HCT116 (cell line): Measurements from ENCODE around the gene XYLT1. TPM values are rescaled to one million over a fixed set of nuclear protein-coding genes. Genes with fewer than 3 reads are reported as not detected.

ENCODE experiments used
- ATAC-seq: fragments of 200-7000 bp; cut with Tn5 transposase; 2 replicates; pipeline ENCODE4 v1.9.1; 2020; ENCODE audit warnings: mild to moderate bottlenecking, moderate library complexity
- BruUV-seq: library from RNA; stranded (reverse); fragments of 400-500 nt; replicated peaks from 2 replicates; lab custom pipeline; 2021; lab: Mats Ljungman, UMichigan
- CTCF ChIA-PET: fragments of 300-600 bp; sonication (Branson Sonifier 250); formaldehyde crosslinking; loops from one replicate; lab custom pipeline; 2021; ENCODE audit warnings: antibody characterized with exemption; lab: Charles Lee
- POLR2A ChIA-PET: fragments of 300-600, 350-600 bp; sonication (Branson Sonifier 250); formaldehyde crosslinking; loops from one replicate; lab custom pipeline; 2021; ENCODE audit warnings: antibody characterized with exemption; lab: Charles Lee
- RAD21 ChIA-PET, 2 experiments: fragments of 300-600 bp; sonication (Branson Sonifier 250); formaldehyde crosslinking; loops; one replicate each; lab custom pipeline; 2023; ENCODE audit warnings: low total read pairs in 2 of 2; ENCODE audit not compliant: uncharacterized antibody in 2 of 2, unreplicated experiment in 2 of 2, low non-redundant PET in 1 of 2; lab: Charles Lee
- DNase-seq: peaks from one replicate; pipeline ENCODE4 v3.0.0-alpha.2; 2010; ENCODE audit warnings: low read depth, low spot score
- H2AFZ ChIP-seq: fragments of 200-600 bp; shearing (Covaris generic), sonication (generic); 2 replicates; pipeline ENCODE4 v1.6.1; 2017; ENCODE audit warnings: low read depth, mixed run types, mixed read lengths, antibody characterized with exemption, low read length; ENCODE audit not compliant: poor library complexity, severe bottlenecking
- H3K27ac ChIP-seq: 2 replicates; pipeline ENCODE4 v1.5.1; 2012; ENCODE audit warnings: low read depth, low read length
- H3K27me3 ChIP-seq: fragments of 200-600 bp; sonication (generic); 2 replicates; pipeline ENCODE4 v1.6.1; 2016; ENCODE audit warnings: mixed run types, low read length, mixed read lengths; ENCODE audit not compliant: insufficient read depth
- H3K36me3 ChIP-seq, 2 experiments: fragments of 200-500 bp in 1 of 2; fragments of 200-600 bp in 1 of 2; sonication (Bioruptor generic) in 1 of 2; sonication (generic) in 1 of 2; 2 replicates each; pipeline versions ENCODE4 v1.5.1 to v1.6.1; 2014 to 2016; ENCODE audit warnings: low read length in 2 of 2, inconsistent platforms in 1 of 2, mixed read lengths in 1 of 2, mixed run types in 1 of 2; ENCODE audit not compliant: insufficient read depth in 2 of 2, control insufficient read depth in 1 of 2
- H3K4me1 ChIP-seq, 2 experiments: fragments of 200-600 bp in 1 of 2; sonication (generic) in 1 of 2; 2 replicates each; pipeline versions ENCODE4 v1.5.1 to v1.6.1; 2012 to 2017; ENCODE audit warnings: low read length in 2 of 2, inconsistent platforms in 1 of 2, mild to moderate bottlenecking in 1 of 2, mixed read lengths in 1 of 2, mixed run types in 1 of 2, moderate library complexity in 1 of 2; ENCODE audit not compliant: insufficient read depth in 2 of 2, control insufficient read depth in 1 of 2
- H3K4me2 ChIP-seq: fragments of 200-600 bp; sonication (generic); 2 replicates; pipeline ENCODE4 v1.6.1; 2017; ENCODE audit warnings: mixed run types, low read length, mixed read lengths
- H3K4me3 ChIP-seq, 2 experiments: fragments of 200-600 bp in 1 of 2; sonication (generic) in 1 of 2; replicated peaks in 1 of 2; 2 replicates each; pipeline ENCODE4 v1.5.1; 2011 to 2016; ENCODE audit warnings: low read length in 2 of 2, control low read depth in 1 of 2, low read depth in 1 of 2, mild to moderate bottlenecking in 1 of 2, mixed read lengths in 1 of 2, mixed run types in 1 of 2
- H3K79me2 ChIP-seq: fragments of 200-600 bp; sonication (generic); 2 replicates; pipeline ENCODE4 v1.6.1; 2017; ENCODE audit warnings: mild to moderate bottlenecking, mixed run types, low read length, moderate library complexity, mixed read lengths; ENCODE audit not compliant: insufficient read depth
- H3K9ac ChIP-seq: fragments of 200-600 bp; sonication (generic); 2 replicates; pipeline ENCODE4 v1.6.1; 2016; ENCODE audit warnings: low read length, mixed read lengths
- H3K9me2 ChIP-seq: fragments of 200-600 bp; sonication (generic), shearing (Covaris generic); 2 replicates; pipeline ENCODE4 v1.6.1; 2017; ENCODE audit warnings: mixed run types, mild to moderate bottlenecking, moderate library complexity; ENCODE audit not compliant: insufficient read depth
- H3K9me3 ChIP-seq, 2 experiments: fragments of 200-500 bp in 1 of 2; fragments of 200-600 bp in 1 of 2; sonication (Bioruptor generic) in 1 of 2; sonication (generic) in 1 of 2; 2 replicates each; pipeline ENCODE4 v1.6.1; 2014 to 2017; ENCODE audit warnings: low read length in 2 of 2, mixed read lengths in 2 of 2, inconsistent platforms in 1 of 2, low read depth in 1 of 2, mild to moderate bottlenecking in 1 of 2, mixed run types in 1 of 2, moderate library complexity in 1 of 2; ENCODE audit not compliant: control insufficient read depth in 1 of 2, insufficient read depth in 1 of 2
- H4K20me1 ChIP-seq: fragments of 200-600 bp; sonication (generic), shearing (Covaris generic); 2 replicates; pipeline ENCODE4 v1.6.1; 2017; ENCODE audit warnings: mixed run types, mild to moderate bottlenecking, moderate library complexity; ENCODE audit not compliant: insufficient read depth
- RAD21 ChIP-seq: IDR thresholded peaks from 2 replicates; pipeline ENCODE4 v1.6.1; 2012; ENCODE audit warnings: low read depth, mild to moderate bottlenecking
- SIN3A ChIP-seq: IDR thresholded peaks from 2 replicates; pipeline ENCODE4 v1.6.1; 2012; ENCODE audit warnings: low read depth
- SRF ChIP-seq: IDR thresholded peaks from 2 replicates; pipeline ENCODE4 v1.6.1; 2012; ENCODE audit warnings: low read depth
- TCF7L2 ChIP-seq: IDR thresholded peaks from 2 replicates; pipeline ENCODE4 v1.7.0; 2011; ENCODE audit warnings: borderline replicate concordance, inconsistent platforms; ENCODE audit not compliant: insufficient read depth, insufficient read length; ENCODE audit errors: extremely low read depth
- YY1 ChIP-seq: IDR thresholded peaks from 2 replicates; pipeline ENCODE4 v1.6.1; 2011; ENCODE audit warnings: low read length, low read depth, moderate library complexity, mild to moderate bottlenecking; ENCODE audit not compliant: insufficient replicate concordance; ENCODE audit errors: extremely low read depth
- intact Hi-C: fragments of 100-400 bp; cut with micrococcal nuclease; formaldehyde crosslinking; loops from 2 replicates; pipeline ENCODE4 v1.10.0; 2022
- total RNA-seq: library from RNA; stranded (reverse); gene quantifications from one replicate; pipeline ENCODE4 v1.2.1, GENCODE V29; 2021; ENCODE audit not compliant: unreplicated experiment
- TF ChIP-seq, protein P1 (sequence below): IDR thresholded peaks from 2 replicates; pipeline ENCODE4 v1.6.1; 2011; ENCODE audit warnings: mild to moderate bottlenecking, low read length, moderate library complexity; ENCODE audit not compliant: insufficient replicate concordance; ENCODE audit errors: extremely low read depth
- TF ChIP-seq, protein P2 (sequence below): IDR thresholded peaks from 2 replicates; pipeline ENCODE4 v1.6.1; 2012
- TF ChIP-seq, protein P3 (sequence below): IDR thresholded peaks from 2 replicates; pipeline ENCODE4 v1.6.1; 2012
- TF ChIP-seq, protein P4 (sequence below), 3 experiments: fragments of 200-600 bp in 1 of 3; sonication (generic) in 1 of 3; IDR thresholded peaks in 2 of 3; conservative IDR thresholded peaks in 1 of 3; 2 replicates each; pipeline ENCODE4 v1.5.1; 2012 to 2017; ENCODE audit warnings: low read depth in 2 of 3, low read length in 2 of 3, antibody characterized with exemption in 1 of 3, borderline replicate concordance in 1 of 3, control low read depth in 1 of 3, mild to moderate bottlenecking in 1 of 3, mixed read lengths in 1 of 3, mixed run types in 1 of 3, moderate library complexity in 1 of 3; ENCODE audit not compliant: insufficient read depth in 1 of 3

Gene XYLT1
- total RNA-seq, 1 experiment from 2014 or later, result 4.5 TPM

DNA sequence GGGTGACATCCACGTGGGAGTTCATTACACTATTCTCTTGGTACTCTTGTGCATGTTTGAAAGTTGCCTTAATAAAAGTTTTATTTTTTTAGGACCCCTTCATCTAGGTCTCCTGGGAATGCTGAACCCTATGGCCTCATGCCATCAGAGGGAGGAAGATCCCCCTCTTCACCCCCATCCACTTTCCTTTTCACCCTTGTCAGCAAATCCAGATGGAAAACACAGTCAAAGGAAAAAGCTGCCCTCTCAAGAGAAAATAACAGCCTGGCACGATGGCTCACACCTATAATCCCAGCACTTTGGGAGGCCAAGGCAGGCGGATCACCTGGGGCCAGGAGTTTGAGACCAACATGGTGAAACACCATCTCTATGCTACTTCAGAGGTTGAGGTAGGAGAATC is 274.2 kb downstream of the XYLT1 start:
- intact Hi-C loops, result no loop called here
- no peak overlapping the region for H3K9ac ChIP-seq
- H3K9me2 ChIP-seq, result no peaks in the 10 kb centered on the region
- no peak overlapping the region for H3K4me2 ChIP-seq
- H2AFZ ChIP-seq, result no peak overlapping the region
- BruUV-seq, result no TSS peak
- ATAC-seq (no peak), DNase-seq (no peak)
- H3K4me3 ChIP-seq, result no peak overlapping the region
- H3K27ac ChIP-seq, result no peak overlapping the region
- no peaks in the 10 kb centered on the region for H4K20me1 ChIP-seq
- no peaks in the 10 kb centered on the region for H3K36me3 ChIP-seq
- H3K4me1 ChIP-seq, result no peaks in the 10 kb centered on the region
- RAD21 ChIA-PET, result no interaction called here
- TF ChIP-seq, protein P1, sequence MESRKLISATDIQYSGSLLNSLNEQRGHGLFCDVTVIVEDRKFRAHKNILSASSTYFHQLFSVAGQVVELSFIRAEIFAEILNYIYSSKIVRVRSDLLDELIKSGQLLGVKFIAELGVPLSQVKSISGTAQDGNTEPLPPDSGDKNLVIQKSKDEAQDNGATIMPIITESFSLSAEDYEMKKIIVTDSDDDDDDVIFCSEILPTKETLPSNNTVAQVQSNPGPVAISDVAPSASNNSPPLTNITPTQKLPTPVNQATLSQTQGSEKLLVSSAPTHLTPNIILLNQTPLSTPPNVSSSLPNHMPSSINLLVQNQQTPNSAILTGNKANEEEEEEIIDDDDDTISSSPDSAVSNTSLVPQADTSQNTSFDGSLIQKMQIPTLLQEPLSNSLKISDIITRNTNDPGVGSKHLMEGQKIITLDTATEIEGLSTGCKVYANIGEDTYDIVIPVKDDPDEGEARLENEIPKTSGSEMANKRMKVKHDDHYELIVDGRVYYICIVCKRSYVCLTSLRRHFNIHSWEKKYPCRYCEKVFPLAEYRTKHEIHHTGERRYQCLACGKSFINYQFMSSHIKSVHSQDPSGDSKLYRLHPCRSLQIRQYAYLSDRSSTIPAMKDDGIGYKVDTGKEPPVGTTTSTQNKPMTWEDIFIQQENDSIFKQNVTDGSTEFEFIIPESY, result no peak
- TF ChIP-seq, protein P2, sequence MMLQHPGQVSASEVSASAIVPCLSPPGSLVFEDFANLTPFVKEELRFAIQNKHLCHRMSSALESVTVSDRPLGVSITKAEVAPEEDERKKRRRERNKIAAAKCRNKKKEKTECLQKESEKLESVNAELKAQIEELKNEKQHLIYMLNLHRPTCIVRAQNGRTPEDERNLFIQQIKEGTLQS, result no peak
- no peak for TF ChIP-seq RAD21
- no peak for TF ChIP-seq SIN3A
- no peak for TF ChIP-seq YY1
- TF ChIP-seq, protein P3, sequence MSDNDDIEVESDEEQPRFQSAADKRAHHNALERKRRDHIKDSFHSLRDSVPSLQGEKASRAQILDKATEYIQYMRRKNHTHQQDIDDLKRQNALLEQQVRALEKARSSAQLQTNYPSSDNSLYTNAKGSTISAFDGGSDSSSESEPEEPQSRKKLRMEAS, result no peak
- no peak for TF ChIP-seq SRF
- TF ChIP-seq, protein P4, sequence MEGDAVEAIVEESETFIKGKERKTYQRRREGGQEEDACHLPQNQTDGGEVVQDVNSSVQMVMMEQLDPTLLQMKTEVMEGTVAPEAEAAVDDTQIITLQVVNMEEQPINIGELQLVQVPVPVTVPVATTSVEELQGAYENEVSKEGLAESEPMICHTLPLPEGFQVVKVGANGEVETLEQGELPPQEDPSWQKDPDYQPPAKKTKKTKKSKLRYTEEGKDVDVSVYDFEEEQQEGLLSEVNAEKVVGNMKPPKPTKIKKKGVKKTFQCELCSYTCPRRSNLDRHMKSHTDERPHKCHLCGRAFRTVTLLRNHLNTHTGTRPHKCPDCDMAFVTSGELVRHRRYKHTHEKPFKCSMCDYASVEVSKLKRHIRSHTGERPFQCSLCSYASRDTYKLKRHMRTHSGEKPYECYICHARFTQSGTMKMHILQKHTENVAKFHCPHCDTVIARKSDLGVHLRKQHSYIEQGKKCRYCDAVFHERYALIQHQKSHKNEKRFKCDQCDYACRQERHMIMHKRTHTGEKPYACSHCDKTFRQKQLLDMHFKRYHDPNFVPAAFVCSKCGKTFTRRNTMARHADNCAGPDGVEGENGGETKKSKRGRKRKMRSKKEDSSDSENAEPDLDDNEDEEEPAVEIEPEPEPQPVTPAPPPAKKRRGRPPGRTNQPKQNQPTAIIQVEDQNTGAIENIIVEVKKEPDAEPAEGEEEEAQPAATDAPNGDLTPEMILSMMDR (IDR thresholded peaks at IDR 0.05 in 2 of 3, conservative IDR thresholded peaks at IDR 0.05 in 1 of 3; ENCODE audit: borderline replicate concordance in 1 of 3, insufficient read depth in 1 of 3, low read depth in 2 of 3, low read length in 2 of 3), result no peak
- no peak for TF ChIP-seq TCF7L2
- no peaks in the 10 kb centered on the region for H3K9me3 ChIP-seq
- no peaks in the 10 kb centered on the region for H3K27me3 ChIP-seq
- POLR2A ChIA-PET, result no interaction called here
- H3K79me2 ChIP-seq, result no peaks in the 10 kb centered on the region
- CTCF ChIA-PET, result no interaction called here
